SKM-1 (cell line): Measurements from ENCODE around the gene CASP2.
A peak's percentile ranks its signal among the peaks of the same experiment; 100 is the strongest.

ENCODE experiments used
- DNase-seq: peaks from one replicate; lab custom pipeline; 2025; ENCODE audit not compliant: unreplicated experiment; lab: John Stamatoyannopoulos, UW

The CASP2 gene

DNA sequence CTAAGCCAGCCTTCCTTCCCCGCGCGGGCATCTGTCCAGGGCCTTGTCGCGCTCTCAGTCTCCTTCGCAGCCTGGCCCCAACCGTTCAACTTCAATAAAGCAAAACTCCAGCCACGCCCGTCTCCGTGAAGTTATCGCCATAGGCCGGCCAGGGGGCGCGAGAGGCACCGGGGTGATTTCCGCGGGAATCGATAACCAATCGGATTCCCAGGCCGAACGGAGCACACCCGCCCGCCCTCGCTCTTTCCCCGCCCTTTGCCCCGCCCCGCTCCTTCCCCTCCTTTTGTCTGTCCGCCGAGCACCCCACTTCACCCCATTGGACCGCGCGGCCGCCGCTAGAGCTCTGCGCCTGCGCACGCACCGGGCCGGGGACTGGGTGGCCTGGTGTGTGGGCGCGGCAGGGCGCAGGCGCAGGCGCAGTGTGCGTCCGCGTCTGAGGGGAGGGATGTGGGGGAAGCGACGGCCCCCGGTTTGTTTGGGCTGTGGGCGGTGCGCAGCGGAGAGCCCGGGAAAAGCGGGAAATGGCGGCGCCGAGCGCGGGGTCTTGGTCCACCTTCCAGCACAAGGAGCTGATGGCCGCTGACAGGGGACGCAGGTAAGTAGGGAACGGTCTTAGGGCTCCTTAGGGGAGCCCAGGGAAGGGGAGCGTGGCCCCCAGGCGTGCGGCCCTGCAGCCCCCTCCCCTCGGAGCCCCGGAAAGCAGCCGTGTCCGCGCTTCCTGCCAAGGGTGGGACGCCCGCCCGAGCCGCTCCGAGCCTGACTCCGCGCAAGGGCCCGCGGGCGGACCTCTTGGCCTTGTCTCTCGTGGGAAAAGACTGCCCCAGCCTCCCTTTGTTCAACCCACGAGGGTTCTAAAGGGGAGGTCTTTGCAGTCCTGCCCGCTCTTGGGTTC is at the start of gene CASP2:
Gene CASP2, plus strand, starts transcription at position 417 of the 892 bp plus-strand sequence. Its CDS starts 105 bp downstream, at position 522.
- DNase-seq = peak; percentile 94

DNA sequence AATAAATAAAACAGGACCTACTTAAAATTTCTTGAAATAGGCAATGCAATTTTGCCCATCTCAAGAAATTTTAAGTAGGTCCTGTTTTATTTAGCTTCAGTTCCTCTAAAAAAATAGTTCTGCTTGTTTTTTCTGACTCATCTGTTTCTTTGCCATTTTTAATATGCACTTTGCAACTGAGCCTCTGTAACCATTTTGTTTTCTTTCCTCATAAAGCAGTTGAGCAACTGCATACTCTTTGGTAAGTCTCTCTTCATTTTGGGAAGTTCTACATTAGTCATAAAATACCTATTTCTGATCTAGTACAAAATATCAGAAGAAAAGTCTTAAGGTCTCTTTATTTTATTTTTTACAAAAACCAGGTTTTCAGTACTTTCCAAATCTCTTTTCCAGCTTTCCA is 48.3 kb upstream of the CASP2 start:
- DNase-seq = peak; percentile 86

DNA sequence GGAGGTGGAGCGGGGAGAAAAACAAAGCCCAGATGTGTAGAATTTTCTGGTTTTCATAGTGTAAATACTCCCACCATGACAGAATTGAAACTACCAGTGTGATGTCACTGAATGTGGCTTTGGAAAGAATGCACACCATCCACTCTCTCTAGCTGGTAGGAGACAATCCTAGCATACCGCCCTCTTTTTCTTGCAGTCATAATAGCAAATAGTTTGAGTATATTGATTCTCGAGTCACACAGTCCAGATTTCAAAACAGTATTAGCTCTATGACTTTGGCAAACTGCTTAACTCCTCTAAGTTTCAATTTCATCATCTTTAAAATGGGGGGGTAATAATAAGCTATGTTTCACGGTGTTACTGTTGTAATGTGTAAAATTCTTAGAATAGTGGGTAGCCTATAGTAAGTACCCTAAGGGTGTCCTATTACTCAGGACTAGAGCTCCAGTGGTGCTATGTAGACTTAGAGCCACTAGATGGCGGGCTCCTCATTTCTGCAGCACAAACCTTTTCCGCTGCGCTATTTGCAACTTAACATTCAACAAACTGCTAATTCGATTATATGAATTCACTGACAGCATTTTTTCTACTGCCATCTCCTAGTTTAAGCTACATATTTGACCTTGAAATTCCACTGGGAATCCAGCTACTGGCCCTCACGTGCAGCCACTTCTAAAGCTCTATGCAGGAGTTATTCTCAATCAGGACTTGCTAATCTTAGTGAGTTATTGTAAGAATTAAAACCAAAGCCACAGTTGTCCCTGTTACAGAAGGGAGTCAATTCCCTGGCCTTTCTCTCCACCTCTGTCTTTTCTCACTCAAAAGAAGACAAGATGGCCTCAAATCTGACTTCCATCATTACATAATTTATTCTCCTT is 47.6 kb upstream of the CASP2 start:
- peak; percentile 66 for DNase-seq

DNA sequence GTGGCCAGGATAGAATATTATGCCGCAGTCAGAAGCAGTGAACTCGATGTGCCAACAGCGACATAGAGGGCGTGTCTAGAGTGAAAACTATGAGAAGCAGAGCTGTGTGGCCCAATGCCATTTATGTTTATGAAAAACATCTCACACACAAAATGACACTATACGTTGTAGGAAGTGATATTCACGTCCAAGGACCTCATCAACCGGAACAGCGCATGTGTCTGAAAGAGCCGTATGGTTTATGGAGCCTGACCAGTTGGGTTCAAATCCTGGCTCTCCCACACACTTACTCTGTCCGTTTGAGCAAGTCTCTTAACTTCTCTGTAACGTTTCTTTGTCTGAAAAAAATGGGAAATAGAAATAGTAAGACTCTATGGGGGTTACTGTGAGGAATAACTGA is 45.8 kb upstream of the CASP2 start:
- DNase-seq = no peak

DNA sequence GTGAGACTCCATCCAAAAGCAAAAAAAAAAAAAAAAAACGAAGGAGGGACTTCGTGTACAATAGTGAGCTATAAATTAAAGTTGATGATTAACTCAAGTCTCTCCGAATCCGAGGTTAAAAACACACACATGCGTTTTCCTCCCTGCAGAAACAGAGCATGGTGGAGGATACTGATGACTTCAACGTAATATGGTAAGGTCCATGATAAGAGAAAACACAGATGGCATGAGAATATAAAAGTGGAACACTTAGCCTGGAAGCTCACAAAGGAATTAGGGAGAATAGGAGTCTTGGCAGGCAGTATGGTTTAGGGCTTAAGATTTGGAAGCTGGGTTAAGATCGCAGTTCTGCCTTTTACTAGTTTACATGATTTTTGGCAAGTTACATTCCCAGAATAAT is 45.0 kb upstream of the CASP2 start:
- DNase-seq = no peak

DNA sequence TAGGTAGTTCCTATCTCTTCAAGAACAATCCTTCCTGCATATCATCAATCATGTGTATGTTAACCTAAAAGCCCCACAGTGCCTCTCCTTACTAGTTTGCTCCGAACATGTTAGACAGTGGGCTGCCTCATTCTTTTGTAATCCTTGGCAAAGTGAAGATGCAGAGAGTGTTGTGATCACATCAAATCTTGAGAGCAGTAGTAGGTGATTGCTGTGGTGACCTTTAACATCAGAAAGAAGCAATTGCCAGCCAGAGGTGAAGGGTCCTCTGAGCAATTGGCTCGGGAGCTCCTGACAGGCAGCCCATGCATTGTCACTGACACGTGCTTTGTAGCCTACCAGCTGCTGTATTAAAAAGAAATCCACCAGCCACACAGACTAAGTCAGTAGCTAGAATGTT is 44.5 kb upstream of the CASP2 start:
- DNase-seq = no peak

DNA sequence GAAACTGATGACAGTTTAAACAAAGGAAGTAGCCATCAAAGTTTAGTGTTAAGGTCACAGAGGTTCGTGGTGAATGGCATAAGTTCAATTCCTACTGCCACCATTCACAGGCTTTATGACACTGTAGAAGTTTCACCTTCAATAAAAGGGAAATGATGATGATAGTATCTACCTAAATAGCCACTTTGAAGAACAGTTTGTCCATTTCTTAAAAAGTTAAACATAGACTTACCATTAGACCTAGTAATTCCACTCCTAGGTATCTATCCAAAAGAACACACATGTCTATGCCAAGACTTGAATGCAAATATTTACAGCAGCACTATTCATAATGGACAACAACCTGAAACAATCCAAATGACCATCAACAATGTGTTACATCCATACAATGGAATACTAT is 43.8 kb upstream of the CASP2 start:
- DNase-seq = no peak

DNA sequence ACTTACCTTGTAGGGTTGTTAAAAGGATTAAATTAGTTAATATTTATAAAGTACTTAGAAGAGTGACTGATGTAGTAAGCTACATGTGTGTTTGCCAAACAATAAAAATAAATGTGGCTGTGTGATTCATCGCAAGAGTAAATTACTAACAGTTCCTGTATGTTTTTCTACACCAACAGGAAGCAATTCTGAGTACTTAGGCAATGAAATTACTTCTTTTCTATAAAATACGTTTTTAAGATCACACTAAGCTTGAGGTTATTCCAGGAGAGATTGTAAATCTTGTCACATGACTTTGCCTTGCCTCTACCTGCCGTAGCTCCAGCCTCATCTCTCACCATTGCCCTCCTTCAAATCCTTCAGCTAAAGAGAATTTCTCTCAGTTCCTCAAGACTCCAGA is 43.0 kb upstream of the CASP2 start:
- DNase-seq = no peak

DNA sequence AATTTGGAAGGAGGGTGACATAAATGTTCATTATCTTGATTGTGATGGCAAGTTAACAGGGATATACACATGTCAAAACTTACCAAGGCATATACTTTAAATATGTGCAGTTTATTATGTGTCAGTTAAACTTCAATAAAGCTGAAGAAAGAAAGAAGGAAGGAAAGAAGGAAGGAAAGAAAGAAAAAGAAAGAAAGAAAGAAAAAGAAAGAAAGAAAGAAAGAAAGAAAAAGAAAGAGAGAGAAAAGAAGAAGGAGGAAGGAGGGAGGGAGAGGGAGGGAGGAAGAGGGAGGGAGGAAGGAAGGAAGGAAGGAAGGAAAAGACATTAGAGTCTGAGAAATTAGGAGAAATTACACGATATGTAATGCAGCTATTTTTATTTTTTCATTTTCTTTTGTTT is 40.8 kb upstream of the CASP2 start:
- DNase-seq = no peak

DNA sequence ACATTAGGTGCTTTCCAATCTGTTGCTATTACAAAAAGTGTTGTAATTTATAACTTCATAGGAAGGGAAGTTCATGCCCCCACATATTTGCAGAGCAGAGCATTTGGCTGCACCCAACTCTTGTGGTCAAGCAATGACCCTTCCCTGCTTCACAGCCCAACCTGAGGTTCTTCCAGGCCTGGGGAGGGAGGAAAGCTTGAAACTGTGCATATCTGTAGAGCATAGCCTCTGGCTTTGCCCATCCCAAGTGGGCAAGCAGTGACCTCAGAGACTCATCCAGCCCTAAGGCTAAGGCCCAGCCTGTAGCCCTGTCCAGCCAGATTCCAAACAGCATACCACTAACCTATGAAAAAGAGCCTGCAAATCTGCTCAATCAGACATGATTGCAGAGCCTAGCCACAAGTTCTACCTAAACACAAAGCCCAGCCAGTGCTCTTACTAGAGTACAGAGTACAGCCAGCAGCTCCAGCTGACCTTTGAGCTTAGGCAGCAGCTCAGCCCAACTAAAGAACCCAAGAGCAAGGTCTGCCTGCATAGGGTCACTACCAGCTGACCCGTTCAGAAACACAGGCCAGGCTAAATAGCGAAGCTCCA is 39.3 kb upstream of the CASP2 start:
- DNase-seq = no peak

DNA sequence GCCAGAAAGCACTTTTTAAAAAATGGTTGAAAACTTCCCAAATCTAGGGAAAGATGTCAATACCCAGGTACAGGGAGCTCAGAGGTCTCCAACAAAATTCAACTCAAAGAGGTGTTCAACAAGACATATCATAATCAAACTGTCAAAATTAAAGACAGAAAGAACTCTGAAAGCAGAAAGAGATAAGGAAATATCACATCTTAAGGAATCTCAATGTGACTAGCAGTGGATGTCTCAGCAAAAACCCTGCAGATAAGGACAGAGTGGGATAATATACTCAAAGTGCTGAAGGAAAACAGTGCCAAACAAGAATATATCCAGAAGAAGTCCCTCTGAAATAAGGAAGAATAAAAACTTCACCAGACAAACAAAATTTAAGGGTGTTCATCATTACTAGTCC is 38.0 kb upstream of the CASP2 start:
- no peak for DNase-seq

DNA sequence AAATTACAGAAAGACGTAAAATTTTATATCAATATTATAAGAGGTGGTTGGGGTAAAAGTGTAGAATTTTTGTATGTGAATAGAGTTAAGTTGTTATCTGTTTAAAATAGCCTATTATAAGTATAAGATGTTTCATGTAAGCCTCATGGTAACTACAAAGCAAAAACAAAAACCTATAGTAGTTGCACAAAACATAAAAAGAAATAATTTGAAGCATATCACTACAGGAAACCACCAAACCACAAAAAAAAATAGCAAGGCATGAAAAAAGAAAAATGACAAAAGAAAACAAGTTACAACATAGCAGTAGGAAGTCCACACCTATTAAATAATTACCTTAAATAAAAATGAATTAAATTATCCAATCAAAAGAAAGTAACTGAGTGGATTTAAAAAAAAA is 37.3 kb upstream of the CASP2 start:
- DNase-seq = no peak

DNA sequence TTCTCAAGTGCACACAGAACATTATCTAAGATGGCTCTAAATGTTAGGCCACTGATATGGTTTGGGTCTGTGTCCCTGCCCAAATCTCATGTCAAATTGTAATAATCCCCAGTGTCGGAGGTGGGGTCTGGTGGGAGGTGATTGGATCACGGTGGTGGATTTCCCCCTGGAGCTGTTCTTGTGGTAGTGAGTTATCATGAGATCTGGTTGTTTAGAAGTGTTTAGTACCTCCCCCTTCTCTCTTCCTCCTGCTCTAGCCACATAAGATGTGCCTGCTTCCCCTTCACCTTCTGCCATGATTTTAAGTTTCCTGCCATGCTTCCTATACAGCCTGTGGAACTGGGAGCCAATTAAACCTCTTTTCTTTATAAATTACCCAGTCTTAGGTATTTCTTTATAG is 36.1 kb upstream of the CASP2 start:
- no peak for DNase-seq

DNA sequence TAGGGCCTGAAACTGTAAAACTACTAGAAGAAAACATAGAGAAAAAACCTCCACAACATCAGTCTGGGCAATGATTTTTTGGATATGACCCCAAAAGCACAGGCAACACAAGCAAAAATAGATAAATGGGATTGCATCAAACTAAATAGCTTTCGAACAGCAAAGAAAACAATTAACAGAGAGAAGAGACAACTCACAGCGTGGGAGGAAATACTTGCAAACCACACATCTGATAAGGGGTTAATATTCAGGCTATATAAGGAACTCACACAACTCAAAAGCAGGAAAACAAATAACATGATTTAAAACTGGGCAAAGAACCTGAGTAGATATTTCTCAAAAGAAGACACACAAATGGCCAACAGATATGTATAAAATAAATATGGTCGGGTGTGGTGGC is 32.6 kb upstream of the CASP2 start:
- no peak for DNase-seq

DNA sequence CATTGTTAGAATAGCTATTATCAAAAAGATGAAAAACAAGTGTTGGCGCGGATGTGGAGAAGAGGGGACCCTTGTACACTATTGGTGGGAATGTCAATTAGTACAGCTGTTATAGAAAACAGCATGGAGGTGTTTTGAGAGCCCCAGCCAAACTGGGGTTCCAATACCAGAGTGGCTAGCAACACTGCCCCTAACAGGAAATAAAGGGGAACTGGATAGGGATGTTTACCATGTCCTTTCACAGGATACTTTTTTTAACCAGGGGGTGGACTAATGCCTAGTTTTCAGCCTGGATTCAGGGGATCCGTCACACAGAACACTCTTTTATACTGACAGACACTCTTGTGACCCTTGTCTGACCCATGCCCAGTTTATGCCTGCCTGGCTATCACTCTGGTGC is 31.8 kb upstream of the CASP2 start:
- no peak for DNase-seq

DNA sequence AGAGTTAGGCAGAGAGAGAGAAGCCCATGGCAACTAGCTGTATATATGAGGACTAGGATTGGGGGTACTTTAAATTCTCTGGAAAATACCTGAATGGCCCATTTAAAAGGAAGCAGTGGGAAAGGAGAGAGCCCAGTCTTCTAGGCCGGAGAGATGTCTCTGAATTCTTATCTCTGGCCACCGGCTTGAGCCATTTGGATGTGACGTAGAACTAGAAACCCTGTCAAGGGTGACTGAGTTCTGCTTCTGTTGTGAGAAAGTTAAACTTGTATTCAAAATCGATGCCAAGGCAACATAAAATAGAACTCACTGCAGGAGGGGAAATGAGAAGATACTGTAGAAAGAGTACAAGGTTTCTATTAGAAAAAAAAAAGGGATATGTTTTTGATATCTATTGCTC is 31.2 kb upstream of the CASP2 start:
- DNase-seq = no peak

DNA sequence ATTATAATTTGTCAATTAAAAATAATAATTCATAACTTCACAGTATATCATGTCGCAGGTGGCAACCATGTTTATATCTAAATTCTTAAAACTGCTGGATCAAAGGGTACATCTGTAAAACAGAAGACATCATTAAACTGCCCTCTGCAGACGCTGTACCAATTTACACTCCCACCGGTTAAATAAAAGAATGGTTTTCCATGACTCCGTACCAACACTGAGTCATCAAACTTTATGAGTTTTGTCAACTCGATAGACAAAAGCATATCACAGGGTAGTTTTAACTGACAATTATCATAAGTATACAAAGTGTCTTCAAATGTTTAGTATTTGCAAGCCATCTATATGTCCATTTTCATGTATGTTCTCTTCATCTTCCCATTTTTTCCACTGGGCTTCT is 30.6 kb upstream of the CASP2 start:
- no peak for DNase-seq

DNA sequence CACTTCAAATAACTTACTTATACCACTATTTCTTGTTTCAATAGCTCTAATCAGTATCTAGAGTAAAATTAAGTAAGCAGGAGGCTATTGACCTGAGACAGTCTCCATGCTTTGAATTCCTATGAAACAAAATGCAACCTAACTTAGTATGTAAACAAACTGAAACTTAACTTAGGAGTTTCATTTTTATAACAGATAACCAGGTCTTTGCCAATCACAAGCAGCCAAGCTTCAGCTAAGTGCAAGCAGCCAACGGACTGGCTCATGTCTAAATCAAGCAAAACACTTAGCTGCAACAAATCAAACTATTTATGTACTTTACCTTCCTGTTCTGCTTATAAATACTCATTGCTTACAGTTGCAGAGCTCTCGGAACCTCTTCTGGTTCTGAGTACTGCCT is 29.3 kb upstream of the CASP2 start:
- DNase-seq = no peak

DNA sequence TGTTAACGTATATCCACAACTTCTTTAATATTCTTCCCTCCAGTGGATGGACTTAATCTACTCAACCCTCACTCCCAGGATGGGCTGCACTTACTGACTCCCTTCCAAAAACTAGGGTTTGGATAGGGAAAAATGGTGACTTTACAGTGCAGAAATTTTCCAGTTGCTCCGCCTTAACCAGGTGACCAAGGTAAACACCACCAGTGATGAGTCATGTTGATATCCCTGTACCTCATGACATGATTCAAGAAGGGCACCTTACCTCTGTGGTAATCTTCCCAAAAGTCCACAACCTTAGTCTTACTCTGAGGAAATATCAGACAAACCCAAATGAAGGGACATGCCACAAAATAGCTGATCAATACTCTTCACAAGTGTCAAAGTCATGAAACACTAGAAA is 28.4 kb upstream of the CASP2 start:
- DNase-seq = no peak

DNA sequence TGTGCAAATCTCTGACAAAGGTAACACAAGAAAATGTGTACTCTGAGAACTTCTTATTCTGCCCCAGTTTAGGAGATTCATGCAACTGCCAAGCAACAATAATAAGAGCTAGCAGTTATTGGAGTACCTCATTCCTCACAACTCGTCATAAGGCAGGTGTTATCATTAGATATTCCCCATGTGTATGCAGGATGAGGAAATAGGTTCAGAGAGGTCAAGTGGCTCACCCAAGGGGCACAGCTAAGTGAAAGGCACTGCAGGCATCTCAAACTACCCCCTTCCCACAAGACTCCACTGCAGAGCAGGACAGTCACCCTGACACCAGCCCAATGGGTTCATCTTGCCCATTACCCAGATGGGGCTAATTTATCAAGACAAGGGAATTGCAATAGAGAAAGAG is 26.2 kb upstream of the CASP2 start:
- DNase-seq = no peak

DNA sequence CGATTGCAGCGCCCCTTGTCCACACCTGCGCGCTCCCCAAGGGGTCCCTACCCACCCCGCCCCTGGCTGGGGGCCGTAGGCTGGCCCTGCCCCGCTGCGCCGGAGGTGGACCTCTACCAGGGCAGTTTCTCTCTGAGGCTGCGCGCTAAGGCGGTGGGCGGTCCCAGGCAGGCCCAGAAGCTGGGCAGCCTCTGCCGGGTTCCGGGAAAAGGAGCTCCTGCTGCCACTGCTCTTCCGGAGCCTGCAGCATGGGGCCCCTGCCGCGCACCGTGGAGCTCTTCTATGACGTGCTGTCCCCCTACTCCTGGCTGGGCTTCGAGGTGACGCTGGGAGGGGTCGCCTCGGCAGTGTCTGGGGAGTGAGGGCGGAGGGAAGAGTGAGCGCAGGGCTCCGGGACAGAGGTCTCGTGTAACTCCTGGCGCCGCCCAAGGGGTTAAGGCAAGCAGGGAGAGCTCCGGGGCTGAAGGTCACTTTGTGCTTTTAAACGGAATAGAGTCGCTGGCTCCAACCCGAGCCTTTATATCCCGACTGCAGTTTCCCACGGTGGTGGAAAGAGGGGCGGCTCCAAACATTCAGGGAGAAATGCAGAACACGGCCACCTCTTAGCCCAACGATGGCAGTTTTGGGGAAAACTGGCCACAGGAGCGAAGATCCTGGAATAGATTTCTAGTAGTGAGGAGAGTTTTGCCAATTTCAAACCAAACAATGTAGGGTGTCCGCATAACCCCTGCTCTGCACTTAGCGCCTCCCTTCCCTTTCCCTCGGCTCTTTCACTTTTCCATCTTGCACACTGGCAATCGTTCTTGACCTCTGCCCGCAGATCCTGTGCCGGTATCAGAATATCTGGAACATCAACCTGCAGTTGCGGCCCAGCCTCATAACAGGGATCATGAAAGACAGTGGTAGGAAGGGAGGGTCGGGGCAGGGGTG is 24.6 kb upstream of the CASP2 start, which contains the start of gene GSTK1:
Gene GSTK1, plus strand, starts transcription at position 176 of the 930 bp plus-strand sequence. Its CDS starts 73 bp downstream, at position 249.
- DNase-seq = peak; percentile 38
